ENCODE results near the gene B3GALT6. TPM values are rescaled to one million over a fixed set of nuclear protein-coding genes. Genes with fewer than 3 reads are reported as not detected.

B3GALT6 gene
- total and polyA plus RNA-seq, 4 donors: 1.2 to 9.0 (median 8.3) TPM

DNA sequence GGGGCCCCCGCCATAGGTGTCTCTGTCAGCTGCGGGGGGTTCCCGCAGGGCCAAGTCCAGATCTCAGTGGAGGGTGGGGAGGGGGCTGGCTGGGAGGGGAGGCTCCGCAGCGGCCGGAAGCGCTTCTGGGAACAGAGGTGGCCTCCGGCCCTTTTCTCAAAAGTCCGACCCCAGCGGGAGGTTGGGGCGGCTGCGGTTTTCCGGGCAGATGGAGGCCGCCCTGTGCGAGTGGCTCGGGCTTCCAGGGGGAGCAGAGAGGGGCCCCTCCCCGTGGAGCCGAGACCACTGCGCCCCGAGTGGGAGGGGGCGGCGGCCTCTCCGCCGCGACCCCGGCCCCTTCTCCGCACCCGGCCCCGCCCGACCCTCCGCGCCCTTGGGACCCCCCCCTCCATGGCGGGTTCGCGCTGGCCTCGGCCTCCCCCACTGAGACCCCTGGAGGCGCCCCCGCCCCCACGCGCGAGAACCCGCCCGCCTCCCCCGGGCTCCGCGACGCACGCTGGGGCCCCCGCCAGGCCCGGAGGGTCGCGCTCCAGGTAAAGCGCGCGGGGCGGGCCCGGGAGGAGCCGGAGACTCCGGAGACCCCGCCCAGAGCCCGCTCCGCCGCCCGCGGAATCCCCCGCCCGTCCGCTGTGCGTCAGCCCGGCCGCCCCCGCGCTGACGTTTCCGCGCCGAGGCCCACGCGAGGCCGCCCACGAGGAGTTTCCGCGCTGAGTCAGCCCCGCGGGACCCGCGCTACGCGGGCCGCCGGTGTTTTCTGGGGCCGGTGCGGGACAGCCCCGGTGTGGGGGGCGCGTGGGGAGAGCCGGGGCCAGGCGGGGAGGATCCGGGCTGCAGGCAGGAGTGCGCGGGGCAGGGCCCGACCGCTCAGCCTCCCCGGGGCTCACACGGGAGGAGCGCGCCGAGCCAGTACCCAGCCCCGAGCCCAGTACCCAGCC lies 30.9 kb upstream of the B3GALT6 start:
- Histone ChIP-seq H3K27ac (ENCODE audit: low read depth in 1 of 2, low read length in 2 of 2) (no peak overlapping the region), H3K9ac (ENCODE audit: low read depth in 1 of 2, low read length in 2 of 2) (no peak overlapping the region), H3K4me3 (ENCODE audit: low read depth in 1 of 3, low read length in 3 of 3) (peak overlapping the region in 1 of 3 donors; percentile 48), H3K4me1 (ENCODE audit: control insufficient read depth in 4 of 4, insufficient read depth in 4 of 4, low read length in 3 of 4) (peaks cover 0 to 9% (median 0%) of the 10 kb centered on the region in 4 donors), H3K27me3 (ENCODE audit: control insufficient read depth in 4 of 4, insufficient read depth in 4 of 4, low read length in 3 of 4) (peaks cover 0 to 5% (median 0%) of the 10 kb centered on the region in 4 donors), H3K9me3 (ENCODE audit: control insufficient read depth in 4 of 4, low read length in 3 of 4) (no peaks in the 10 kb centered on the region), H3K36me3 (ENCODE audit: control insufficient read depth in 4 of 4, insufficient read depth in 3 of 4, low read depth in 1 of 4, low read length in 3 of 4) (no peaks in the 10 kb centered on the region)
- TF ChIP-seq EGR1 (IDR thresholded peaks at IDR 0.05; ENCODE audit: low read depth in 2 of 2) (no peak), FOXA1 (IDR thresholded peaks at IDR 0.05) (no peak), JUND (IDR thresholded peaks at IDR 0.05) (no peak), RXRA (IDR thresholded peaks at IDR 0.05) (no peak), HNF4G (IDR thresholded peaks at IDR 0.05) (no peak), ZBTB33 (IDR thresholded peaks at IDR 0.05) (no peak), TAF1 (conservative IDR thresholded peaks at IDR 0.05) (no peak), GABPA (IDR thresholded peaks at IDR 0.05 in 1 of 2, conservative IDR thresholded peaks at IDR 0.05 in 1 of 2) (no peak), SP1 (IDR thresholded peaks at IDR 0.05) (no peak), HNF4A (conservative IDR thresholded peaks at IDR 0.05) (no peak), ATF3 (IDR thresholded peaks at IDR 0.05) (no peak), FOXA2 (IDR thresholded peaks at IDR 0.05) (no peak), RAD21 (IDR thresholded peaks at IDR 0.05) (no peak), MAX (IDR thresholded peaks at IDR 0.05) (no peak), CTCF (IDR thresholded peaks at IDR 0.05; ENCODE audit: low read depth, low read length, missing input control) (no peak), YY1 (IDR thresholded peaks at IDR 0.05) (no peak), NR2F2 (IDR thresholded peaks at IDR 0.05) (no peak)
- TF ChIP-seq, protein P1, sequence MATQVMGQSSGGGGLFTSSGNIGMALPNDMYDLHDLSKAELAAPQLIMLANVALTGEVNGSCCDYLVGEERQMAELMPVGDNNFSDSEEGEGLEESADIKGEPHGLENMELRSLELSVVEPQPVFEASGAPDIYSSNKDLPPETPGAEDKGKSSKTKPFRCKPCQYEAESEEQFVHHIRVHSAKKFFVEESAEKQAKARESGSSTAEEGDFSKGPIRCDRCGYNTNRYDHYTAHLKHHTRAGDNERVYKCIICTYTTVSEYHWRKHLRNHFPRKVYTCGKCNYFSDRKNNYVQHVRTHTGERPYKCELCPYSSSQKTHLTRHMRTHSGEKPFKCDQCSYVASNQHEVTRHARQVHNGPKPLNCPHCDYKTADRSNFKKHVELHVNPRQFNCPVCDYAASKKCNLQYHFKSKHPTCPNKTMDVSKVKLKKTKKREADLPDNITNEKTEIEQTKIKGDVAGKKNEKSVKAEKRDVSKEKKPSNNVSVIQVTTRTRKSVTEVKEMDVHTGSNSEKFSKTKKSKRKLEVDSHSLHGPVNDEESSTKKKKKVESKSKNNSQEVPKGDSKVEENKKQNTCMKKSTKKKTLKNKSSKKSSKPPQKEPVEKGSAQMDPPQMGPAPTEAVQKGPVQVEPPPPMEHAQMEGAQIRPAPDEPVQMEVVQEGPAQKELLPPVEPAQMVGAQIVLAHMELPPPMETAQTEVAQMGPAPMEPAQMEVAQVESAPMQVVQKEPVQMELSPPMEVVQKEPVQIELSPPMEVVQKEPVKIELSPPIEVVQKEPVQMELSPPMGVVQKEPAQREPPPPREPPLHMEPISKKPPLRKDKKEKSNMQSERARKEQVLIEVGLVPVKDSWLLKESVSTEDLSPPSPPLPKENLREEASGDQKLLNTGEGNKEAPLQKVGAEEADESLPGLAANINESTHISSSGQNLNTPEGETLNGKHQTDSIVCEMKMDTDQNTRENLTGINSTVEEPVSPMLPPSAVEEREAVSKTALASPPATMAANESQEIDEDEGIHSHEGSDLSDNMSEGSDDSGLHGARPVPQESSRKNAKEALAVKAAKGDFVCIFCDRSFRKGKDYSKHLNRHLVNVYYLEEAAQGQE (IDR thresholded peaks at IDR 0.05): no peak
- WGBS: 3% methylated on average over 109 of the region's 109 CpGs
- no peak for DNase-seq (ENCODE audit: low spot score)
